HEK293 (cell line): ENCODE data around the gene PPP4R1.

Experiments
- OSR2 ChIP-seq: fragments of 450-650 bp; formaldehyde crosslinking; IDR thresholded peaks from 2 replicates; pipeline ENCODE4 v1.5.1; 2016; ENCODE audit warnings: missing biosample characterization, missing genetic modification characterization
- YY1 ChIP-seq: fragments of 450-650 bp; formaldehyde crosslinking; IDR thresholded peaks from 2 replicates; pipeline ENCODE4 v1.5.1; 2018; ENCODE audit warnings: missing biosample characterization, missing genetic modification characterization
- ZBTB20 ChIP-seq: fragments of 450-650 bp; formaldehyde crosslinking; IDR thresholded peaks from 2 replicates; pipeline ENCODE4 v1.5.1; 2016; ENCODE audit warnings: missing biosample characterization, missing genetic modification characterization
- ZNF2 ChIP-seq: fragments of 450-650 bp; formaldehyde crosslinking; IDR thresholded peaks from 2 replicates; pipeline ENCODE4 v1.5.1; 2016; ENCODE audit warnings: missing biosample characterization, missing genetic modification characterization
- ZNF707 ChIP-seq: fragments of 450-650 bp; formaldehyde crosslinking; IDR thresholded peaks from 2 replicates; pipeline ENCODE4 v1.5.1; 2016; ENCODE audit warnings: missing biosample characterization, missing genetic modification characterization
- ZSCAN16 ChIP-seq: fragments of 450-650 bp; formaldehyde crosslinking; IDR thresholded peaks from 2 replicates; pipeline ENCODE4 v1.5.1; 2016; ENCODE audit warnings: missing biosample characterization, missing genetic modification characterization
- TF ChIP-seq, protein P1 (sequence below): fragments of 450-650 bp; IDR thresholded peaks from 2 replicates; pipeline ENCODE4 v1.5.1; 2018; ENCODE audit warnings: missing biosample characterization, missing genetic modification characterization
- TF ChIP-seq, protein P2 (sequence below): fragments of 450-650 bp; formaldehyde crosslinking; IDR thresholded peaks from 2 replicates; pipeline ENCODE4 v1.5.1; 2016; ENCODE audit warnings: missing biosample characterization, missing genetic modification characterization
- TF ChIP-seq, protein P3 (sequence below): fragments of 450-650 bp; formaldehyde crosslinking; IDR thresholded peaks from 2 replicates; pipeline ENCODE4 v1.5.1; 2016; ENCODE audit warnings: missing biosample characterization, missing genetic modification characterization, low read depth
- TF ChIP-seq, protein P4 (sequence below): fragments of 450-650 bp; formaldehyde crosslinking; IDR thresholded peaks from 2 replicates; pipeline ENCODE4 v1.5.1; 2016; ENCODE audit warnings: missing biosample characterization, missing genetic modification characterization

DNA sequence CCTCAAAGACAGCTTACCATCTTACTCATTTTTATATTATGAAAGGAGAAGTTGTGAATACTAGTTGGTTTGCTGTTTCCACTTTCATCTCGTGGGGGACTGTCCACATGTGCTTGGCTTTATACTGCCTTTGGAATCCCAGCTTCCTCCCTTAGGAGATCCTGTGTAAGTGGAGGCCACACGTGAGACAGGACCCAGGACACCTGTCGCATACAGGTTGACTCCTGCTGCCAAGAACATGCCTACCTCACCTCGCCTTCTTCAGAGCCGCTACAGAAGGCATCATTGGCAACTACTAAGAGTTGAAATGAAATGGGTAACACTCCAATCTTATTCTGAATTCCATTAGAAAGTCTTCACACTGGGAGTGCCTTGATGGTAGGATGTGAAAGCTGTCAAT is 69.3 kb downstream of the PPP4R1 start:
- TF ChIP-seq, protein P1, sequence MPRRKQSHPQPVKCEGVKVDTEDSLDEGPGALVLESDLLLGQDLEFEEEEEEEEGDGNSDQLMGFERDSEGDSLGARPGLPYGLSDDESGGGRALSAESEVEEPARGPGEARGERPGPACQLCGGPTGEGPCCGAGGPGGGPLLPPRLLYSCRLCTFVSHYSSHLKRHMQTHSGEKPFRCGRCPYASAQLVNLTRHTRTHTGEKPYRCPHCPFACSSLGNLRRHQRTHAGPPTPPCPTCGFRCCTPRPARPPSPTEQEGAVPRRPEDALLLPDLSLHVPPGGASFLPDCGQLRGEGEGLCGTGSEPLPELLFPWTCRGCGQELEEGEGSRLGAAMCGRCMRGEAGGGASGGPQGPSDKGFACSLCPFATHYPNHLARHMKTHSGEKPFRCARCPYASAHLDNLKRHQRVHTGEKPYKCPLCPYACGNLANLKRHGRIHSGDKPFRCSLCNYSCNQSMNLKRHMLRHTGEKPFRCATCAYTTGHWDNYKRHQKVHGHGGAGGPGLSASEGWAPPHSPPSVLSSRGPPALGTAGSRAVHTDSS, result no peak
- TF ChIP-seq OSR2 (tag by site-specific recombination) (no peak), ZNF2 (no peak), ZBTB20 (tag by site-specific recombination) (no peak), ZNF707 (tag by site-specific recombination) (no peak), ZSCAN16 (tag by site-specific recombination) (no peak), YY1 (tag by site-specific recombination) (no peak)
- TF ChIP-seq, protein P2, sequence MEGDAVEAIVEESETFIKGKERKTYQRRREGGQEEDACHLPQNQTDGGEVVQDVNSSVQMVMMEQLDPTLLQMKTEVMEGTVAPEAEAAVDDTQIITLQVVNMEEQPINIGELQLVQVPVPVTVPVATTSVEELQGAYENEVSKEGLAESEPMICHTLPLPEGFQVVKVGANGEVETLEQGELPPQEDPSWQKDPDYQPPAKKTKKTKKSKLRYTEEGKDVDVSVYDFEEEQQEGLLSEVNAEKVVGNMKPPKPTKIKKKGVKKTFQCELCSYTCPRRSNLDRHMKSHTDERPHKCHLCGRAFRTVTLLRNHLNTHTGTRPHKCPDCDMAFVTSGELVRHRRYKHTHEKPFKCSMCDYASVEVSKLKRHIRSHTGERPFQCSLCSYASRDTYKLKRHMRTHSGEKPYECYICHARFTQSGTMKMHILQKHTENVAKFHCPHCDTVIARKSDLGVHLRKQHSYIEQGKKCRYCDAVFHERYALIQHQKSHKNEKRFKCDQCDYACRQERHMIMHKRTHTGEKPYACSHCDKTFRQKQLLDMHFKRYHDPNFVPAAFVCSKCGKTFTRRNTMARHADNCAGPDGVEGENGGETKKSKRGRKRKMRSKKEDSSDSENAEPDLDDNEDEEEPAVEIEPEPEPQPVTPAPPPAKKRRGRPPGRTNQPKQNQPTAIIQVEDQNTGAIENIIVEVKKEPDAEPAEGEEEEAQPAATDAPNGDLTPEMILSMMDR (tag by site-specific recombination), result no peak
- TF ChIP-seq, protein P3, sequence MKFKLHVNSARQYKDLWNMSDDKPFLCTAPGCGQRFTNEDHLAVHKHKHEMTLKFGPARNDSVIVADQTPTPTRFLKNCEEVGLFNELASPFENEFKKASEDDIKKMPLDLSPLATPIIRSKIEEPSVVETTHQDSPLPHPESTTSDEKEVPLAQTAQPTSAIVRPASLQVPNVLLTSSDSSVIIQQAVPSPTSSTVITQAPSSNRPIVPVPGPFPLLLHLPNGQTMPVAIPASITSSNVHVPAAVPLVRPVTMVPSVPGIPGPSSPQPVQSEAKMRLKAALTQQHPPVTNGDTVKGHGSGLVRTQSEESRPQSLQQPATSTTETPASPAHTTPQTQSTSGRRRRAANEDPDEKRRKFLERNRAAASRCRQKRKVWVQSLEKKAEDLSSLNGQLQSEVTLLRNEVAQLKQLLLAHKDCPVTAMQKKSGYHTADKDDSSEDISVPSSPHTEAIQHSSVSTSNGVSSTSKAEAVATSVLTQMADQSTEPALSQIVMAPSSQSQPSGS, result no peak
- TF ChIP-seq, protein P4, sequence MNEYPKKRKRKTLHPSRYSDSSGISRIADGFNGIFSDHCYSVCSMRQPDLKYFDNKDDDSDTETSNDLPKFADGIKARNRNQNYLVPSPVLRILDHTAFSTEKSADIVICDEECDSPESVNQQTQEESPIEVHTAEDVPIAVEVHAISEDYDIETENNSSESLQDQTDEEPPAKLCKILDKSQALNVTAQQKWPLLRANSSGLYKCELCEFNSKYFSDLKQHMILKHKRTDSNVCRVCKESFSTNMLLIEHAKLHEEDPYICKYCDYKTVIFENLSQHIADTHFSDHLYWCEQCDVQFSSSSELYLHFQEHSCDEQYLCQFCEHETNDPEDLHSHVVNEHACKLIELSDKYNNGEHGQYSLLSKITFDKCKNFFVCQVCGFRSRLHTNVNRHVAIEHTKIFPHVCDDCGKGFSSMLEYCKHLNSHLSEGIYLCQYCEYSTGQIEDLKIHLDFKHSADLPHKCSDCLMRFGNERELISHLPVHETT (tag by site-specific recombination), result no peak
